ENCODE measurements around the gene TNFAIP8L3.
"Not testable (repeated sequence)": the region's sequence is repeated elsewhere in the genome, so short reads cannot be mapped to it uniquely, and the experiment has no call there.

Gene TNFAIP8L3

DNA sequence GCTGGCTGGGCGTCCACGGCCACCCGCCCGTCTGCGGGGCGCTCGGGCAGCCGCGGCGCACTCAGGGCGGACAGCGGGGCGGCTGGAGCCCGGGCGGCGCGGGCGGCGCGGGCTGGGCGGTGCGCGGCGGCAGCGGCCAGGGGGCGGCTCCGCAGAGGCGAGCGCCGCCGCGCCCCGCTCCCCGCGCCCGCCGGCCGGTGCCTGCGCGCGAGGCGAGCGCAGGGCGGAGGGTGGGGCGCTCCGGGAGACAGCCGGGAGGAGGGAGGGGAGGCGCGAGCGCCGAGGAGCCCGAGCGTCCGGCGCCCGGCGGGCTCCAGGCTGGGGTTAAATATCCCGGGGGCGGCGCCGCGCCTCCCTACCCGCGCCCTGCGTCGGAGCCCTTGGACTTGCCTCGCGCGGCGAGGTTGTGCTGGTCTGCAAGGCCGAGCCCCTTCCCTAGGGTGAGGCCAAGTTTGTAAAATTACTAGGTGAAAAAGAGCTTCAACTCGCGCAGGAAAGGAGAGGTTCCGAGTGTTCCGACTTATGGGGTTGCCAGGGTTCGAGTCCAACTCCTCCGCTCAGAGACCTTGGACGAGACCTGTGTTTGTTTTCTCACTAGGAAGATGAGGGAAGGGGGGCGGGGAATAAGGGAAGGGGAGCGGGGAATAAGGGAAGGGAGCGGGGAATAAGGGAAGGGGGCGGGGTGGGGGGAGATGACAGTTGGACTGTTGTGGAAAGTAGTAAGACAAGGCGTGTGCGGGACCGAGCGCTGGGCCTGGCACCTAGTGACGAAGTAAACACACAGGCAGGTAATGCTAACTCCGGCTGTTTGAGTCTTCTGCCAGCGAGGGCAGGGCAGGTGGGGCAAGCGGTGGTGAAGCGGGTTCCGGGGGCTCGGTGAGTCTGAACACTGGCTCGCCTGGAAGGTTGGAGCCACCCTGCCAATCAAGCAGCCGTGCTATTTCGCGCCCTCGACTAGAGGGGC lies at the start of gene TNFAIP8L3:
TSS of gene TNFAIP8L3 (minus strand) at position 301 of the 964 bp plus-strand sequence. CDS start 311 bp downstream, outside the sequence.
- TF ChIP-seq, protein P1, sequence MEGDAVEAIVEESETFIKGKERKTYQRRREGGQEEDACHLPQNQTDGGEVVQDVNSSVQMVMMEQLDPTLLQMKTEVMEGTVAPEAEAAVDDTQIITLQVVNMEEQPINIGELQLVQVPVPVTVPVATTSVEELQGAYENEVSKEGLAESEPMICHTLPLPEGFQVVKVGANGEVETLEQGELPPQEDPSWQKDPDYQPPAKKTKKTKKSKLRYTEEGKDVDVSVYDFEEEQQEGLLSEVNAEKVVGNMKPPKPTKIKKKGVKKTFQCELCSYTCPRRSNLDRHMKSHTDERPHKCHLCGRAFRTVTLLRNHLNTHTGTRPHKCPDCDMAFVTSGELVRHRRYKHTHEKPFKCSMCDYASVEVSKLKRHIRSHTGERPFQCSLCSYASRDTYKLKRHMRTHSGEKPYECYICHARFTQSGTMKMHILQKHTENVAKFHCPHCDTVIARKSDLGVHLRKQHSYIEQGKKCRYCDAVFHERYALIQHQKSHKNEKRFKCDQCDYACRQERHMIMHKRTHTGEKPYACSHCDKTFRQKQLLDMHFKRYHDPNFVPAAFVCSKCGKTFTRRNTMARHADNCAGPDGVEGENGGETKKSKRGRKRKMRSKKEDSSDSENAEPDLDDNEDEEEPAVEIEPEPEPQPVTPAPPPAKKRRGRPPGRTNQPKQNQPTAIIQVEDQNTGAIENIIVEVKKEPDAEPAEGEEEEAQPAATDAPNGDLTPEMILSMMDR (IDR thresholded peaks at IDR 0.05; ENCODE audit: borderline replicate concordance, control extremely low read depth, extremely low read depth, insufficient read depth, missing control alignments), result no peak
- DNase-seq (ENCODE audit: low spot score), result no peak
- in situ Hi-C loops (cut with MboI; ENCODE audit: low sequenced_read_pairs, unreplicated experiment), result no loop called here

DNA sequence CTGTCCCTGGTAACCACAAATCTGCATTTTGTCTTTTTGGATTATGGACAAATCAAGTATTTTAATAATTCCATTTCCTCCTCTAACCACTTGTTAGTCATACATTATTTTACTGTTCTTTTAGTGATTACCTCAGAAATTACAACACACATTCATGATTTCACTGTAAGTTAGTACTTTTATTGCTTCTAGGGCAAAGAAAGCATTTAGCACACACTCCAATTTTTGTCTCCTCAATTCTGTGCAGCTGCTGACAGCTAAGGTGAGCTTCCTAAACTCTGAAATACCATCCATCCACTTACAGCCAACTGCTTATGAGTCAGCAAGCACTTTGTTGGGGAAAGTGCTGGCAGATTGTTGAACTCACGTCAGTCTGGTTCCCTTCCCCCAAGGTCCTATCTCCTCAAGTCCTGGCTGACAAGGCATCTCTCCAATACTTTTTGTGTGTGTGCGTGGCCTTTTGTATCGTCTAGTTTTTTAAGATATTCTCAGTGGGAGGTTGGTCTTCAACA lies 49.4 kb upstream of the TNFAIP8L3 start:
- TF ChIP-seq, protein P1 (IDR thresholded peaks at IDR 0.05; ENCODE audit: borderline replicate concordance, control extremely low read depth, extremely low read depth, insufficient read depth, missing control alignments), result no peak
- in situ Hi-C loops (cut with MboI; ENCODE audit: low sequenced_read_pairs, unreplicated experiment), result no loop called here

DNA sequence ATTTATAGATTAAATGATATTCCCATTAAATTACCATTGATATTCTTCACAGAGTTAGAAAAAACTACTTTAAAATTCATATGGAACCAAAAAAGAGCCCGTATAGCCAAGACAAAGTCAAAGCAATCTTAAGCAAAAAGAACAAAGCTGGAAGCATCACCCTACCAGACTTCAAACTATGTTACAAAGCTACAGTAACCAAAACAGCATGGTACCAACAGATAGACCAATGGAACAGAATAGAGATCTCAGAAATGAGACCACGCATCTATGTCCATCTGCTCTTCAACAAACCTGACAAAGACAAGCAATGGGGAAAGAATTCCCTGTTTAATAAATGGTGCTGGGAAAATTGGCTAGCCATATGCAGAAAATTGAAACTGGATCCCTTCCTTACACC lies 45.6 kb upstream of the TNFAIP8L3 start:
- DNase-seq (ENCODE audit: low spot score); in situ Hi-C loops (cut with MboI; ENCODE audit: low sequenced_read_pairs, unreplicated experiment): not testable (repeated sequence)

More for the DNA sequence above, 49.4 kb upstream of the TNFAIP8L3 start:
- no peak for DNase-seq (ENCODE audit: low spot score)

DNA sequence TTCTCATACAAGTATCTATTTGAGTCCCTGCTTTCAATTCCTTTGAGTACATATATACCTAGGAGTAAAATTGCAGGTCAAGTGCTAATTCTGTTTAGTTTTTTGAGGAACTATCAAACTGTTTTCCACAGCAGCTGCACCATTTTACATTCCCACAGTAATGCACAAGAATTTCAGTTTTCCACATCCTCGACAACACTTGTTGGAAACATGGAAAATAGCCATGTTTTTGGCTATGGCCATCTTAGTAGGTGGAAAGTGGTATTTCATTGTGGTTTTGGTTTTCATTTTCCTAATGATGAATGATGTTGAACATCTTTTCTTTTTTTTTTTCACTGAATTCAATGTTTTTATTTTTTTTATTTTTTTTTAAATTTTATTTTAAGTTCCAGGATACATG lies 44.4 kb upstream of the TNFAIP8L3 start:
- no peak for DNase-seq (ENCODE audit: low spot score)
- TF ChIP-seq, protein P1 (IDR thresholded peaks at IDR 0.05; ENCODE audit: borderline replicate concordance, control extremely low read depth, extremely low read depth, insufficient read depth, missing control alignments), result no peak
- in situ Hi-C loops (cut with MboI; ENCODE audit: low sequenced_read_pairs, unreplicated experiment), result no loop called here

DNA sequence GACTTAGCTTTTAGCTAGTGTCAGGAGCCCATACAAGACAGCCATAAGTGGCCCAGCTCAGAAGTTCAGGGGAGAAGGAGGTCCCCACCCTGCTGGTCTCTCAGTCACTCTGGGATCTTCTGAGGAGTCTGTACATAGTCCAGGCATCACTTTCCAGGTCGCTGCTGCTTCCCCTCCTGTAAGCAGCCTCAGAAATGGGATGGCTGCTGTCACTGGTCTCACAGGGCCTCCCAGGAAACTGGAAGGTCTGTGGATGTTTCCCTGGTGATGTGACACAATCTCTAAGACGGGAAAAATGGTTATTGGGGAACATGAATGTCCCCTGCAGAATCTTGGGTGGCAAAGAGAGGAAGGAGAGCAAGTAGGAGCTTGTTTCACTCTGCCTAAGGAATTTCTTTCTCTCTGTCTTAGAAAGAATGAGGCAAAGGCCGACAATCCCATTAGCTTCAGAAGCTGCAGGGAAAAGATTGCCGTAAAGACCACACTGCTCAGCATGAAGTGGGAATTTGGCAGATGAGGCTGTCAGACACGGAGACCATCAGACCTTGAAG lies 43.2 kb upstream of the TNFAIP8L3 start:
- TF ChIP-seq, protein P1 (IDR thresholded peaks at IDR 0.05; ENCODE audit: borderline replicate concordance, control extremely low read depth, extremely low read depth, insufficient read depth, missing control alignments), result no peak
- in situ Hi-C loops (cut with MboI; ENCODE audit: low sequenced_read_pairs, unreplicated experiment), result no loop called here
- DNase-seq (ENCODE audit: low spot score), result no peak

DNA sequence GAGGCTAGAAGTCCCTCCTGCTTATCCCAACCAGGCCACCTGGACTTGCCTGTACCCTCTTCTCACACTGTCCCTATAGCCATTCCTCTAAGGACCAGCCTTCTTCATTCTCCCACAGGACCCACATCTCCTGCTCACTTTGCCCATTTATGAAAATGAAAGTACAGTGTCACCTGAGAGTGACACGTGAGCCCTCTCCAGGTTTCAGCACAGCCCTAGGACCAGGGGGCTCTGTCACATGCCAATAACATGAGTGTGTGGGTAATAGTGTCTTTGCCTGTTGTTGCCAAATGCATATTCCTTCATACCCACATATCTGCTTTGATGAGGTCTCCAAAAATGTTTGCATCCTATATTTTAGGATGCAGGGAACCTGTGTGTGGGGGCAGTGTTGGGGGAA lies 42.3 kb upstream of the TNFAIP8L3 start:
- TF ChIP-seq, protein P1 (IDR thresholded peaks at IDR 0.05; ENCODE audit: borderline replicate concordance, control extremely low read depth, extremely low read depth, insufficient read depth, missing control alignments), result no peak
- in situ Hi-C loops (cut with MboI; ENCODE audit: low sequenced_read_pairs, unreplicated experiment), result no loop called here
- DNase-seq (ENCODE audit: low spot score), result no peak

DNA sequence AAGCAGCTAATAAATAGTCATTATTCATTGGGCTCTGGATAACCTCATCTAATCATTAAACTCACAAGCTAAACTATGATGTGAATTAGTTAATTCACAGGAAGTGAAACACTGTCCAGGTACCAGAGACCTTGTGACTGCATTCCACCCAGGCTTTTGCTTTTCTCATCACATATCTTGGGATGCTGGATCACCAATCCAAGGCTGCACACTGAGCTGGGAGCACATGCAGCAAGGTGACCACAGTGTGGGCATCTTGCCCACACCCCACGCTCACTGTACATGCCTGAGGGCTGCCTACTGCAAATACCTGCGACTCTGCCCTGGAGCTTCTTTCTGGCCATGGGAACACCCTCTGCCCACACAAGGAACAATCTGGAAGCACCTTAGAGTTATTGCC lies 40.6 kb upstream of the TNFAIP8L3 start:
- DNase-seq (ENCODE audit: low spot score), result no peak
- TF ChIP-seq, protein P1 (IDR thresholded peaks at IDR 0.05; ENCODE audit: borderline replicate concordance, control extremely low read depth, extremely low read depth, insufficient read depth, missing control alignments), result no peak
- in situ Hi-C loops (cut with MboI; ENCODE audit: low sequenced_read_pairs, unreplicated experiment), result no loop called here

All from GM13976 (cell line).